Muscle layer of colon (tissue), 2 donors: Measurements from ENCODE around the gene OPCML.

Source experiments
- H3K27ac ChIP-seq: one replicate; pipeline ENCODE4 v1.7.0; 2013; ENCODE audit warnings: low read depth, mild to moderate bottlenecking, low read length, moderate library complexity
- H3K27me3 ChIP-seq, 2 donors: one replicate each; pipeline ENCODE4 v1.7.0; 2013; ENCODE audit warnings: low read length in 2 of 2, mild to moderate bottlenecking in 2 of 2; ENCODE audit not compliant: insufficient read depth in 2 of 2, control insufficient read depth in 1 of 2
- H3K36me3 ChIP-seq: one replicate; pipeline ENCODE4 v1.7.0; 2013; ENCODE audit warnings: mild to moderate bottlenecking, low read length; ENCODE audit not compliant: insufficient read depth
- H3K4me1 ChIP-seq: one replicate; pipeline ENCODE4 v1.7.0; 2013; ENCODE audit warnings: mild to moderate bottlenecking, low read length; ENCODE audit not compliant: insufficient read depth
- H3K4me3 ChIP-seq, 2 donors: one replicate each; pipeline ENCODE4 v1.7.0; 2013; ENCODE audit warnings: low read length in 2 of 2, low read depth in 1 of 2, mild to moderate bottlenecking in 1 of 2, moderate library complexity in 1 of 2
- H3K9ac ChIP-seq: one replicate; pipeline ENCODE4 v1.7.0; 2013; ENCODE audit warnings: low read length
- H3K9me3 ChIP-seq: one replicate; pipeline ENCODE4 v1.7.0; 2013; ENCODE audit warnings: mild to moderate bottlenecking, low read length
- donor health status: abdominal sarcoma.
- donor health status: Adenocarcinoma of cecum.

OPCML gene

DNA sequence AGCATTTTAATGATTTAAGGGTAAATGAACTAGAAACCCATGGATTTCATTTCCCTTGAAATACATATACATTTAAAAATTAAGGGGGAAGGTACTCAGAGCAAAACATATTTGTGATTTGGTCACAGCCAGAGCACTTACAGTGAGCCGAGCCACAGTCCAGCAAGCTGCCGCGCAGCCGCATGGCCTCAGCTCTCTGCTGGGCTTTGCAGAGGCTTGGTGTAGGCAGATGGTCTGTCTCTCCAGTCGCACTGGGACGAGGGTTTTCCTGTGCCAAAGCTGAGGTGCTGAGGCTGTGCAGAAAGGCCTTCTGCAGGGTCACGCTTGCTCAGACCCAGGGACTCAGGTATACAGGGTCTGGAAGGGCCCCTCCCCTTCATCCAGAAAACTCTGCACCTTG, 367.3 kb downstream of the OPCML start:
- no peaks in the 10 kb centered on the region for H3K4me1 ChIP-seq
- H3K36me3 ChIP-seq, result no peaks in the 10 kb centered on the region
- H3K27me3 ChIP-seq, result no peaks in the 10 kb centered on the region
- no peak overlapping the region for H3K9ac ChIP-seq
- no peak overlapping the region for H3K4me3 ChIP-seq
- H3K27ac ChIP-seq, result no peak overlapping the region
- H3K9me3 ChIP-seq, result no peaks in the 10 kb centered on the region

DNA sequence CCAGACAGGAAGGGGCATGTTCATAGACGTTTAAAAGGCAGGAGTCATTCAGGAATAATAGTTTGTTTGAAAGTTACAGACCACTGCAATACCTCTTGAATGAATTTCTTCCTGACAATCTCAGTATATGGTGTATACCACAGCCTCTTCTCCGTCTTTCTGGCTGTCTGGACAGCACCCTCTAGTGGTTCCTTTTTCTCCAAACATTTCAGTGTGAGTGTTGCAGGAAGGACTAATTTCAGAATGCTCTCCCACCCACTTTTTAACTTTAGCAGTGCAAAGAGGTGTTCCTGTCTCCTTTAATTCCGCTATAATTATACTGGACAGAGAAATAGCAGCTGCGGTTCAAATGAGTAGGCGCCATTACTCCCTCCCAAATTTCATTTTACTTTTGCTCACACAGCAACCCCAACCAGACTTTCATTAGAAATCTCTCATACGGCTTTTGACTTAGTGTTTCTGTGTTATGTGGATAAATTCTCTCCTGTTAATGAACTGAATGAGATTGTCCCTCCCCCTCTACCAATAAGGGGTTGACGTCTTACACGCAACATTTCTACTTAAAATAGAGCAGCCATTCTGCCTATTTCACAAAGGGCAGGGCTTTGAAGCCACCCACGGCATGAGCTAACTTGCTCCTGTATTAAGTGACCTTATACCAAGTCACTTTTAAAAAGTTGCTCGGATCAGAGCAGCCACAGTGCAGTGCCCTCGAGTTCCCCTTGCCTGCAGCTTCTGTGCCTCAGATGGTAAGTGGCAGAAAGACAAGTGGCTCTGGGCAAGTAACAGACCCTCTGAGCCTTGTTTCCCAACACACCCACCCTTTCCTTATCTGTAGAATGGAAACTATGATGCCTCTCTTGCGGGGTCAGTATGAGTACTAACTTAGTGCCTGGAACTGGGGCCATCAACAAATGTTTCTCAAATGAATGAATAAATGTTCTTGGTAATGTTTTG, 368.6 kb downstream of the OPCML start:
- H3K9ac ChIP-seq, result no peak overlapping the region
- no peaks in the 10 kb centered on the region for H3K9me3 ChIP-seq
- H3K27ac ChIP-seq, result no peak overlapping the region
- H3K4me1 ChIP-seq, result no peaks in the 10 kb centered on the region
- no peaks in the 10 kb centered on the region for H3K27me3 ChIP-seq
- no peaks in the 10 kb centered on the region for H3K36me3 ChIP-seq
- H3K4me3 ChIP-seq, result no peak overlapping the region

DNA sequence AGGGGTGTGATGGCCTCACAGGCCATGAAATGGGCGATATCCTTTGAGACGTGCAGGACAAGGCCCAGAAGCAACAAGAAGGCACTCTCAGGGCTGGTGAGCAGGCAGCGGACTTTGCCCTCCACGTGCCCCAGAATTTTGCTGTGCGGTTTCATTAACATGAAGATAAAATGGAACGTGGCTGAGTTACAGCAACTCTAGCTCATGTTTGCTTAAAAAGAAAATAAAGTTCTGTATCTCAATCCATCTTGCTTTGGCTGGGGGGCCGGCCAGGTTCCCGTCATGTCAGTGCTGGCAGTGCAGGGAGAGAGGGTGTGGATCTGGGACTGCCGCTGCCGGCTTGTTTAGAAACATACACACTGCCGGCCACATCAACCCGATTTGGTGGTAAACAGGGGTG, 370.1 kb downstream of the OPCML start:
- Histone ChIP-seq H3K9me3 (no peaks in the 10 kb centered on the region), H3K9ac (no peak overlapping the region), H3K4me3 (no peak overlapping the region), H3K27ac (no peak overlapping the region), H3K36me3 (no peaks in the 10 kb centered on the region), H3K4me1 (no peaks in the 10 kb centered on the region), H3K27me3 (no peaks in the 10 kb centered on the region)

DNA sequence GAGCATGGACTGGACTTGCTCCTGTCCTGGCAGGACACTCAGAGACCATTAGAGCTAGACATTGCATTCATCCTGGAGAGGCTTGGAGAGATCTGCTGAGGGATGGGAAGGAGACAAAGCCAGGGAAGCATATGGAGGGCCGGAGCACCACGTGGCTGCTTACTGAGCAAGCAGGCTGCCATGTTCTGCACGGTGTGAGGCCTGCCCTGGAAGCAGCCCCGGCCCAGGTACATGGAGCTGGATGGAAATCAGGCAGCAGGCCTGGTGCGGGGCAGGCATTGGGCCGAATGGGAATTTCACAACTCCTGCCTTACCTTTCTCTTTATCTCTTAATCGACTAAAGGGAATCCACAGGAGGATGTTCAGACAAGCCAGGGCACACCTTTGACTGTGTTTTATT, 371.5 kb downstream of the OPCML start:
- no peak overlapping the region for H3K9ac ChIP-seq
- H3K27ac ChIP-seq, result no peak overlapping the region
- no peak overlapping the region for H3K4me3 ChIP-seq
- H3K9me3 ChIP-seq, result no peaks in the 10 kb centered on the region
- no peaks in the 10 kb centered on the region for H3K36me3 ChIP-seq
- peaks cover 0 to 7% of the 10 kb centered on the region in 2 donors for H3K27me3 ChIP-seq
- no peaks in the 10 kb centered on the region for H3K4me1 ChIP-seq

DNA sequence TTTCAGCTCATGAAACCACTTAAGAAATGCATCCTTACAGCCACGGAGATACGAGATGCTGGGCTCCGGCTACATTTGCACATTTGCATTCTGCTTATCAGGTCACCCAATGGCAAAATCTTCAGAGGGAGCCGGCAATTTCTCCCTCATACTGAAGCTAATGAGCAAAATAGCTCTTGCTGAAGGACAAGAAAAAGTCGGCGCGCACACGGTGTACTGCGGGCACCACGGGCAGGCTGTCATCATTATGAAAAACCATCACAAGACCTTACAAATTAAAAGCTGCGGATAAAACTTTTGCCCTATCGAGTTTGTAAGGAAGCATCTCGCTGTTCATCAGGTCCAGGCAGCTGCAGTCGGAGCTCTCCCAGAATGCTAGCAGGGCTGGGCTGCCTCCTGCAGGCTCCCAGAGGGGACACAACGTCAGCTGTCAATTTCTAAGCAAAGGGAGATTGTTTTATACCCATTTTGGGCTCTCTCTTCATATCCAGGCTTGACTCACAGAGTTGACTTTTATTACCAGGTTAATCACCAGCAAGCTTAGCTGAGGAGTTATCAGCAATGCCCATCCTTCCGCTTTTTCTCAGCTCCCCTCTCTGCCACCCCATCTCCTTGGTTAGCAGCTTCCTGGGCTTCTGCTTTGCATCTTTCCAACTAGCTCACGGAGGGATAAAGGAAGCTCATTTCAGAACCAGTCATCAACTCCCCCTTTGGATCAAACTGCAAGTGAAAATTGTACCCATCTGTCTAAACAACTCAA, 375.1 kb downstream of the OPCML start:
- Histone ChIP-seq H3K9ac (no peak overlapping the region), H3K4me3 (no peak overlapping the region), H3K36me3 (no peaks in the 10 kb centered on the region), H3K27ac (no peak overlapping the region), H3K4me1 (no peaks in the 10 kb centered on the region), H3K27me3 (peaks cover 0 to 7% of the 10 kb centered on the region in 2 donors), H3K9me3 (no peaks in the 10 kb centered on the region)

DNA sequence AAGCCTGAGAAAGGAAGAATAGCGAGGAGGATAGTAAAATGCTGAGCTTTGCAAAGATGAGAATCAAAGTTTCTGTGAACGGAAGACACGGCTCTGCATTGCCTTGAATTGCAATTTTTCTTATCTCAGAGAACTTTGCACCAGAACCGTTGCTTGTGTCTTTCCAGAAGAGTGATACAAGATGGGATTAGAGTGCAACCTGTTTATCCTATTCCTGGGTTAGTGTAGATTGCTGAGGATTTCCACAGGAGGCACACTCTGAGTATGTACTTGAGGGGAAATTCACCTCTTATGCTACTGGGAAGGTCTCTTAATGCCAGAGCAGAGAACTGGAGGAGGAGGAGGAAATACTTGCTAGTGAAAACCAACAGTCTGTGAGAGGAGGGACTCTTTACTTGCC, 377.5 kb downstream of the OPCML start:
- peaks cover 0 to 7% of the 10 kb centered on the region in 2 donors for H3K27me3 ChIP-seq
- H3K9ac ChIP-seq, result no peak overlapping the region
- no peak overlapping the region for H3K4me3 ChIP-seq
- H3K4me1 ChIP-seq, result no peaks in the 10 kb centered on the region
- H3K27ac ChIP-seq, result no peak overlapping the region
- H3K36me3 ChIP-seq, result no peaks in the 10 kb centered on the region
- no peaks in the 10 kb centered on the region for H3K9me3 ChIP-seq

DNA sequence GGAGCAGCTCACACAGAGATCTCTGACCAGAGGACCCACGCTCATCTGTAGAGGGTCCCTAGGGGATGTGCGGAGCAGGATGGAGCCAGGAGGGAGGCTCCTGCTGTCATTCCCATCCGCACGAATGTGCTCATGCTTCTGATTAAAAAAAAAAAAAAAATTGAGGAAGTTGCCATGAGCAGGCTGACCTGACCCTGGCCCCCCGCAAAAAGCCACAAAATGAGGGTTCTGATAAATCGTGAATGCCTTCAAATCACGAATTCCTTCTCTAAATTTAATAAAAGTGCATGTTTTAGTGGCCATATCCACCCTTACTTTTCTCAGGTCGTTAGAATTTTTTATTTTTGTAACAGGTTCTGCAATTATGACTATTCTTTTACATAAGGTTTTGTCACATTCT, 378.2 kb downstream of the OPCML start:
- no peaks in the 10 kb centered on the region for H3K36me3 ChIP-seq
- no peak overlapping the region for H3K27ac ChIP-seq
- no peaks in the 10 kb centered on the region for H3K4me1 ChIP-seq
- peaks cover 0 to 7% of the 10 kb centered on the region in 2 donors for H3K27me3 ChIP-seq
- no peaks in the 10 kb centered on the region for H3K9me3 ChIP-seq
- no peak overlapping the region for H3K4me3 ChIP-seq
- no peak overlapping the region for H3K9ac ChIP-seq

DNA sequence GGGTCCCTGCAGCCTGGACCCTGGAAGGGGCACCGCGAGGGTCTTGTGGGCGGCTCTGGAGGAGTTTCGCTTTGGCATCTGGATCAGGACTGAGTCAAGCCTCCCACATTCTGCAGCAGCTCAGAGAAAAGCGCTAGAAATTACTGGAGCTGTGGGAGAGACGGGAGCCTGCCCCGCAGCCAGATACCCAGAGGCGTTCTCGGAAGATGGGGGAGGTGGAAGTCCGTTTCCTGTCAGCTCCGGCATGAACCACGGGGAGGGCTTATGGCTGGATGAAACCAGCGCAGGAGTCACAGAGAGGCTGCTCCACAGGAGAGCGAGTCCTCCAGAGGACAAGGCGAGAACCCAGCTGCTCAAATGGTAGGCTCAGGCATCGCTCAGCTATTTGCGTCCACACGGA, 379.3 kb downstream of the OPCML start:
- Histone ChIP-seq H3K4me1 (no peaks in the 10 kb centered on the region), H3K4me3 (no peak overlapping the region), H3K27me3 (peaks cover 0 to 7% of the 10 kb centered on the region in 2 donors), H3K9me3 (no peaks in the 10 kb centered on the region), H3K36me3 (no peaks in the 10 kb centered on the region), H3K9ac (no peak overlapping the region), H3K27ac (no peak overlapping the region)

DNA sequence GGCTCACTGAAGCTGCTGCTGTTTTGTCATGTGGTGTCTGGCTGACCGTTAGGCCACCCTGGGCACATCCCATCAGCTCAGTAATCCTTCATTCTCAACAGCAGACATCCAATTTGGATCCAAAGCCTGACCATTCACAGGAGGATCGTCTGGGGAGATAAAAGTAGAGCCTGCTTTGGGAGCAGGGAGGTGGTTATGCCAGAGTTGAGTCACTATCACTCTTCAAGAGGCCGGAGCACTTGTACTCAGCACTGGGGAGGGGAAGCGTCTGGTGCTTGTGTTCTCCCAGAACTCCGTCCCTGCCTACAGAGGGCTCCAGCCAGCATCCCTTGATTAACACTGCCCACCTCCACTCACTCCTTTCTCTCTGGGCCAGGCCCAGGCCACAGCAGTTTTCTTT, 382.6 kb downstream of the OPCML start:
- no peak overlapping the region for H3K4me3 ChIP-seq
- H3K27ac ChIP-seq, result no peak overlapping the region
- no peaks in the 10 kb centered on the region for H3K27me3 ChIP-seq
- no peaks in the 10 kb centered on the region for H3K4me1 ChIP-seq
- H3K36me3 ChIP-seq, result no peaks in the 10 kb centered on the region
- no peak overlapping the region for H3K9ac ChIP-seq
- H3K9me3 ChIP-seq, result no peaks in the 10 kb centered on the region

DNA sequence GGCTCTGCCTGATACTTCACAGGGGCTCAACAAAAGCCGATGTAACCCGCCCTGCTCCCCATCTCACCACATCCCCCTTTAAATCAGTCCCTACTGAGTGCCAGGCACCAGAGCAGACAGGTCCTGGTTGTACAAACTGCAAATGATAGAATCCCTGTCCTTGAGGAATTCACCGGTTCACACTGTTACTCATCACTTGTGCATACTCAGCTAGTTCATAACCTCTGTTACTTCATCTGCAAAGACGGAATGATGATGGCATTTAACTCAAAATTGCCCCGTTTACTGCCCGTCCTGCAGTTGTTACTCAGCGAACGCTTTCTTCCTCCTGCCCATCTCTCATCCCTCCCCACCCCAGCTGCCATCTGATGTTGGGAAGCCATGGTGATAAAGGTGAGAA, 384.7 kb downstream of the OPCML start:
- no peaks in the 10 kb centered on the region for H3K27me3 ChIP-seq
- no peak overlapping the region for H3K9ac ChIP-seq
- H3K36me3 ChIP-seq, result no peaks in the 10 kb centered on the region
- H3K9me3 ChIP-seq, result no peaks in the 10 kb centered on the region
- no peaks in the 10 kb centered on the region for H3K4me1 ChIP-seq
- no peak overlapping the region for H3K27ac ChIP-seq
- H3K4me3 ChIP-seq, result no peak overlapping the region

DNA sequence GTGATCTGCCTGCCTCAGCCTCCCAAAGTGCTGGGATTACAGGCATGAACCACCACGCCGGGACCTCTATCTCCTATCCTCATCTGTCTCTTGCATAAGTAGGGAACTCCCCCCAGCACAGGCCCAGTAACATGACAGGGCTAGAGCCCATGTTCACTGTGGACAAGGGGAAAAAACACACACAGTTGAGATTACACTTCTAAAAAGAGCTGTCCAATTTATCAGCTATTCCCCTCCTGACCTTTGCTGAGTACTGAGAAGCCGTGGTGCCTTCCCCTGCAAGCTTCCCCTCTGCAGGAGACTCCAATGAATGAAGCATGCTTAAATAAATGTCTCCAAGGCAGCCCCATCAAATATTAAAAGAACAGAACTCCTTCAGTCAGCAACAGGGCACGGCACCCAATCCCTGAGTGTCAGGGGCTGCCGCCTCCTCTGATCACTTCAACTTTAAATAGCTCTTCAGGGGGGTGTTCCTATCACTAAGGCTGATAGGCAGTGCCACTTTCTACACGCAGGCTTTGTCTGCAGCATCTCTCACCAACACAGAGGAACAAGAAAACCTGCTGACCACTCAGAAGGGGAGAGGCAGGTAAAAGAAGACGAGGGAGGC, 385.5 kb downstream of the OPCML start:
- H3K4me3 ChIP-seq, result no peak overlapping the region
- H3K9ac ChIP-seq, result no peak overlapping the region
- no peaks in the 10 kb centered on the region for H3K9me3 ChIP-seq
- H3K36me3 ChIP-seq, result no peaks in the 10 kb centered on the region
- no peak overlapping the region for H3K27ac ChIP-seq
- no peaks in the 10 kb centered on the region for H3K27me3 ChIP-seq
- H3K4me1 ChIP-seq, result no peaks in the 10 kb centered on the region
